Stomach (tissue), 4 donors: ENCODE data around the gene SHISA5.

Experiments used
- CTCF ChIP-seq, 7 experiments: fragments of 450-650 bp in 4 of 7; fragments of 200-600 bp in 3 of 7; sonication (generic) in 3 of 7; IDR thresholded peaks; one replicate each; pipeline ENCODE4 v1.5.1; 2016 to 2019; ENCODE audit warnings: antibody characterized with exemption in 7 of 7, control low read depth in 2 of 7, mild to moderate bottlenecking in 1 of 7
- EP300 ChIP-seq: sonication (generic); formaldehyde crosslinking; IDR thresholded peaks from one replicate; pipeline ENCODE4 v1.6.1; 2017; ENCODE audit warnings: antibody characterized with exemption
- POLR2A ChIP-seq, 4 donors: fragments of 450-650 bp; IDR thresholded peaks; one replicate each; pipeline ENCODE4 v1.6.1; 2016; ENCODE audit warnings: antibody characterized with exemption in 4 of 4, control low read depth in 2 of 4, mild to moderate bottlenecking in 1 of 4, moderate library complexity in 1 of 4
- POLR2AphosphoS5 ChIP-seq, 3 donors: sonication (generic); formaldehyde crosslinking; IDR thresholded peaks; one replicate each; pipeline ENCODE4 v1.6.1; 2016; ENCODE audit warnings: antibody characterized with exemption in 3 of 3

GRCh38 chr3:48441940-48442339, 62.0 kb downstream of the SHISA5 start:
- TF ChIP-seq CTCF (IDR thresholded peaks at IDR 0.05) (no peak), POLR2A (IDR thresholded peaks at IDR 0.05) (no peak), EP300 (no peak), POLR2AphosphoS5 (IDR thresholded peaks at IDR 0.05) (no peak)
